K562 treated with DMSO at 1 percent for 48 hours (cell line): Measurements from ENCODE around the gene PDF. TPM values are rescaled to one million over a fixed set of nuclear protein-coding genes. Genes with fewer than 3 reads are reported as not detected.

ENCODE experiments used
- total RNA-seq: library from RNA; unstranded; fragments of 300-600 nt; gene quantifications from 2 replicates; pipeline ENCODE4 v1.2.3, GENCODE V29; 2022; ENCODE audit warnings: low replicate concordance; ENCODE audit errors: extremely low read depth

The PDF gene, protein sequence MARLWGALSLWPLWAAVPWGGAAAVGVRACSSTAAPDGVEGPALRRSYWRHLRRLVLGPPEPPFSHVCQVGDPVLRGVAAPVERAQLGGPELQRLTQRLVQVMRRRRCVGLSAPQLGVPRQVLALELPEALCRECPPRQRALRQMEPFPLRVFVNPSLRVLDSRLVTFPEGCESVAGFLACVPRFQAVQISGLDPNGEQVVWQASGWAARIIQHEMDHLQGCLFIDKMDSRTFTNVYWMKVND
- total RNA-seq = not detected in 2 replicates

DNA sequence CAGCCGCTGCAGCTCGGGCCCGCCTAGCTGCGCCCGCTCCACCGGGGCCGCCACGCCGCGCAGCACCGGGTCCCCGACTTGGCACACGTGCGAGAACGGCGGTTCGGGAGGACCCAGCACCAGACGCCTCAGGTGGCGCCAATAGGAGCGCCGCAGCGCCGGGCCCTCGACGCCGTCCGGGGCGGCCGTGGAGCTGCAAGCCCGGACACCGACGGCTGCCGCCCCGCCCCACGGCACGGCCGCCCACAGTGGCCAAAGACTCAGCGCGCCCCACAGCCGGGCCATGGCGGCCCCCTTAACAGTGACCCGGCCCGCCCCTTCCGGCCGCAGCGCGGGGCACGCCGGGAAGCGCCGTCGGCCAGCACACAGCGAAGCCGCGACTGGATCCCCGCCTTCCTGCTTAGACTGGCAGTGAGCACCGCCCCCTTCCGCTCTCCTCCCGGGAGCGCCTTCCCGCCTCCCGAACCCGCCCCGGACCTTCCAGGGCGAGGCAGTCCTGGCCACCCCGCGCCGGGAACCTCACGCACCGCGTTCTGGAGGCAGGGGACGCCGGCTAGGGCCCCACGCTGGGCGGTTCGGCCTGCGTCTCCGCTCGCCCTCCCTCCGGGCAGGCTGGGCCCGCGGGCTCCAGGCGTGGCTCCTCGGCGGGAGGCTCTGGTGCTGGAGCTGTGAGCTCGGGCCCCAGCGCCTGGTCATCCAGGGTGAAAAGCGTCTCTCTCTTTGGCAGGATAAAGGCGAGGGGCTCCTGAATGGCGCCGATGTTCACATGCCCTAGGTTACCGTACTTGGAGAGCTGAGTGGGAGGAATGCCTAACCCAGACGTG lies at the start of gene PDF:
TSS of gene PDF (minus strand) at position 303 of the 824 bp plus-strand sequence. CDS start at position 285, 18 bp downstream.

DNA sequence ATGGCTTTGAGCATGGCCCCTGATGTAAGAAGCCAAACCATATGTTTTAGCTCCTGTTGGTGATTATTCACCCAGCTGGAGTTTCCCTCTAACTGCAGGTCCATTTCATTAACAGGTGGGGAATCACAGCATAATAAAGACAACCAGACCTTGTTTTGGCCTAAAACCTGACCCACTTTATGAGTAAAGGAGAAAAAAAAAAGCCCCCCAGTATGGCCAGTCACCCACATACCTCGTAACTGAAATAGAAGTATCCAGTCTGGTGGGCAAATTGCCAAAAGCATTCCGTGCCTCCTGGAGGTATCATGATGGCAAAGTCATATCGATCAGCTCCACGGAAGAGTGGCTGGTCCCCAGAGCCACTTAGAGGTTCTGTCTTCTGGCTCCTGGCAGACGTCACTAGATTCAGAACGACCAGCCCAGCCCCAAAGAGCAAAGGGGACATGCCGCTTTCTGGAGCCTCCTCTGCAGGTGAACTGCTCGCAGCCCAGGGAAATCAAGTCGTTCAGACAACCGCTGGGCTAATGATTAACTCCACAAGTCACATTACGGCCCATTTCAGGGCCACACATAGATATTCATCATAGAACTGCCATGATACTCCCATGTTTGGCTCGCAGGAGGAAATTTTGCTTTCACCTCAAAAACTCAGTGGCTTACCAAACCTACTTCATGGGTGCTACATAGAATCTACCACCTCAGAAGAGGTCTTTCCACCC lies 21.1 kb upstream of the PDF start, which contains the start of gene TMED6:
TSS of gene TMED6 (minus strand) at position 478 of the 719 bp plus-strand sequence. CDS start at position 445, 33 bp downstream.

DNA sequence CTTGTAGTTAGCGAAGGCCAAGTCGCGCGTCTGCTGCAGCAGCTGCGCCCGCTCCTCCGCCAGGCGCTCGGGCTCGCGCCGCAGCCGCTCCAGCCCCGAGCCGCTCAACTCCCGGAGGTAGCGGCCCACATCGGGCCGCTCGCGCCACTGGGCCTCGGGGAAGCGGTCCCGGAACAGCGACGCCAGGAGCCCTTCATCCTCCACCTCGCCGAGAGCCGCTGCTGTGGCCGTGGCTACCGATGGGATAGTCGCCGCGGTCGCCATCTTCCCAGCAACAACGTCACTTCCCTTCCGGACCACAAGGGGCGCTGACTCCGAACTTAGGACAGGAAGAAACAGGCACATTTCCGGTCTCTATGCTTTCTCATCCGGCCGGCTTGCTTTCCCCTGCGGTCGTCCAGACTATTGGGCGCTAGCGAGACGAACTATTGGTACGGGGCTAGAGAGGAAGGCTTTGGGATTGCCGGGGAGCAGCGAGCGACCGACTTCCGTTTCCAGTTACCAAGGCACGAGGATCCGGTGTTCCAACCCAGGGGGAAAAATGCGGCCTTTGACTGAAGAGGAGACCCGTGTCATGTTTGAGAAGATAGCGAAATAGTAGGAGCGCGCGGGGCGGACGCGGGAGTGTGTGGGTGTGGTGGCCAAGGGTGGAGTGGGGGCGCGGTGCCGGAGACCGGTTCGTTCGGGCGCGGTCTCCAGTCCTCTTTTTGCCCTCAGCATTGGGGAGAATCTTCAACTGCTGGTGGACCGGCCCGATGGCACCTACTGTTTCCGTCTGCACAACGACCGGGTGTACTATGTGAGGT lies 9.1 kb upstream of the PDF start, which contains the start of the genes COG8 and NIP7:
TSS of gene COG8 (minus strand) at position 276 of the 806 bp plus-strand sequence. CDS start at position 264, 12 bp downstream.
TSS of gene NIP7 (plus strand) at position 484 of the 806 bp plus-strand sequence. CDS start at position 542, 58 bp downstream.

DNA sequence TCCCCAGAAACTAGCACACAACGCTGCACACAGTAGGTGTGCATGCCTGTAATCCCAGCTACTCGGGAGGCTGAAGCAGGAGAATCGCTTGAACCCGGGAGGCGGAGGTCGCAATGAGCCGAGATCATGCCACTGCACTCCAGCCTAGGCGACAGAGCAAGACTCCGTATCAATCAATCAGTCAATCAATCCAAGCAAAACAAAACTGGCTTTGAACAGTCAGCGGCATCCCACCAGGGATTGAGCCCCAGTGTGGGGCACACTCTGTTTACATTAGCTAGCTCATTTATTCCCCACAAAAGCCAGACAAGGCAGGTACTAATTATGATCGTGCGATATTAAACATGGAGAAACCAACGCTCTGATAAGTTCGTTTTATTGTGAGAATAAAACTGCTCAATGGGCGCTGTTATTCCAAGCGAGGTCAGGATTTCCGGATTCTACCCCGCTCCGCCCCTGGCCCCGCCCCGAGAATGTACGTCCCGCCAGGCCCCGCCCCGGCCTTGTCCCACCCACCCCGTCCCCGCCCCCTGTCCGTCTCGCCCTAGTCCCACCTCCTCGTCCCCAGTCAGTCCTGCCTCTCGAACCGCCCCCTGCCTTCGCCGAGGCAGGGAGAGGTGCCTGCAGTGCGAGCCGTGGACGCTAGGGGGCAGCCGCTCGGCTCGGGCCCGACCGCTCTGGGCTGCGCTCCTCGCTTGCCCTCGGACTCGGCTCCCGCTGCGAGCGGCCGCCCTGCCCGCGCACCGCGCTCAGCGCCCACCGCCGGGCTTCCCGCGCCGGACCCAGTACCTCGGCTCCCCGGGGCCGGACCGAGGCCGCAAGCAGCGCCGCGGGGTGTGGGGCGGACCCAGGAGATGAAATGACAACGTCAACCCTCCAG lies 19.5 kb downstream of the PDF start, which contains the start of gene VPS4A:
TSS of gene VPS4A (plus strand) at position 698 of the 880 bp plus-strand sequence. CDS start at position 860, 162 bp downstream.

Other genes with a start within 250 kb of the PDF start
- gene HAS3, start 224.9 kb downstream of the PDF start, total RNA-seq = not detected in 2 replicates
- not detected in 2 replicates for gene CHTF8, start 198.0 kb downstream of the PDF start, total RNA-seq
- not detected in 2 replicates for gene UTP4, start 197.9 kb downstream of the PDF start, total RNA-seq
- gene SNTB2, start 143.4 kb downstream of the PDF start, total RNA-seq = not detected in 2 replicates
- not detected in 2 replicates for gene VPS4A, start 19.2 kb downstream of the PDF start, total RNA-seq
- not detected in 2 replicates for gene COG8, start 9.0 kb upstream of the PDF start, total RNA-seq
- gene NIP7, start 9.2 kb upstream of the PDF start, total RNA-seq = not detected in 2 replicates
- not detected in 2 replicates for gene TMED6, start 21.2 kb upstream of the PDF start, total RNA-seq
- gene TERF2, start 55.4 kb upstream of the PDF start, total RNA-seq = not detected in 2 replicates
- gene CYB5B, start 94.0 kb upstream of the PDF start, total RNA-seq = not detected in 2 replicates
- gene NFAT5, start 235.4 kb upstream of the PDF start, total RNA-seq = not detected in 2 replicates